DOHH2 (cell line): ENCODE data around the gene SPATA24.
"Not testable (repeated sequence)": the region's sequence is repeated elsewhere in the genome, so short reads cannot be mapped to it uniquely, and the experiment has no call there.

Experiments used
- H3F3A ChIP-seq: fragments of 200-600 bp; sonication (generic), shearing (Covaris generic); 2 replicates; pipeline ENCODE4 v1.6.0; 2016; ENCODE audit warnings: antibody characterized with exemption, mild to moderate bottlenecking; ENCODE audit not compliant: control insufficient read depth, insufficient read depth
- H3K27ac ChIP-seq: fragments of 200-600 bp; sonication (generic); 2 replicates; pipeline ENCODE4 v1.5.1; 2014; ENCODE audit warnings: low read depth, mild to moderate bottlenecking, low read length, moderate library complexity
- H3K27me3 ChIP-seq: fragments of 200-600 bp; sonication (generic); 2 replicates; pipeline ENCODE4 v1.6.1; 2014; ENCODE audit warnings: mild to moderate bottlenecking, low read length, mixed read lengths; ENCODE audit not compliant: control insufficient read depth
- H3K36me3 ChIP-seq: fragments of 200-600 bp; sonication (generic); 2 replicates; pipeline ENCODE4 v1.6.1; 2014; ENCODE audit warnings: mild to moderate bottlenecking, low read length, moderate library complexity, mixed read lengths; ENCODE audit not compliant: control insufficient read depth
- H3K4me1 ChIP-seq: fragments of 200-600 bp; sonication (generic); 2 replicates; pipeline ENCODE4 v1.6.1; 2014; ENCODE audit warnings: mild to moderate bottlenecking, low read length, mixed read lengths; ENCODE audit not compliant: control insufficient read depth
- H3K4me2 ChIP-seq: fragments of 200-600 bp; sonication (generic); 2 replicates; pipeline ENCODE4 v1.6.0; 2014; ENCODE audit warnings: mild to moderate bottlenecking, low read length, moderate library complexity
- H3K4me3 ChIP-seq: fragments of 200-600 bp; sonication (generic); 2 replicates; pipeline ENCODE4 v1.5.1; 2014; ENCODE audit warnings: mild to moderate bottlenecking, low read length, mixed read lengths
- H3K79me2 ChIP-seq: fragments of 200-600 bp; sonication (generic); 2 replicates; pipeline ENCODE4 v1.6.1; 2014; ENCODE audit warnings: mild to moderate bottlenecking, low read length, mixed read lengths; ENCODE audit not compliant: control insufficient read depth
- H3K9me2 ChIP-seq: fragments of 200-600 bp; sonication (generic); replicated peaks from 2 replicates; pipeline ENCODE4 v1.6.1; 2014; ENCODE audit warnings: mild to moderate bottlenecking, low read length, mixed read lengths; ENCODE audit not compliant: control insufficient read depth
- H3K9me3 ChIP-seq: fragments of 200-600 bp; sonication (generic); 2 replicates; pipeline ENCODE4 v1.6.1; 2014; ENCODE audit warnings: antibody characterized with exemption, low read length, mixed read lengths; ENCODE audit not compliant: control insufficient read depth, insufficient read depth
- H4K20me1 ChIP-seq: fragments of 200-600 bp; sonication (generic); 2 replicates; pipeline ENCODE4 v1.6.0; 2014; ENCODE audit warnings: low read depth, mild to moderate bottlenecking, antibody characterized with exemption, low read length, moderate library complexity; ENCODE audit not compliant: control insufficient read depth, insufficient read depth
- EZH2phosphoT487 ChIP-seq: fragments of 200-600 bp; sonication (generic); IDR thresholded peaks from 2 replicates; pipeline ENCODE4 v1.6.1; 2017; ENCODE audit warnings: borderline replicate concordance, mild to moderate bottlenecking, antibody characterized with exemption, low read length, moderate library complexity, mixed read lengths

Gene SPATA24

GRCh38 chr5:139354186-139354585 is 49.7 kb downstream of the SPATA24 start:
- H3K4me2 ChIP-seq, result no peak overlapping the region

GRCh38 chr5:139347863-139348262 is 56.0 kb downstream of the SPATA24 start:
- H3F3A ChIP-seq, H3K9me3 ChIP-seq, H3K9me2 ChIP-seq, H3K27me3 ChIP-seq, H3K27ac ChIP-seq, H3K4me2 ChIP-seq, H3K4me3 ChIP-seq: not testable (repeated sequence)
- Histone ChIP-seq H3K4me1 (peaks cover 25% of the 10 kb centered on the region), H4K20me1 (peaks cover 16% of the 10 kb centered on the region), H3K79me2 (peaks cover 100% of the 10 kb centered on the region), H3K36me3 (peaks cover 50% of the 10 kb centered on the region)

More at GRCh38 chr5:139354186-139354585, 49.7 kb downstream of the SPATA24 start:
- no peak for TF ChIP-seq EZH2phosphoT487
- Histone ChIP-seq H4K20me1 (peaks cover 14% of the 10 kb centered on the region; the same call in 1 of the 2 replicates), H3K27me3 (no peaks in the 10 kb centered on the region), H3K9me2 (no peaks in the 10 kb centered on the region), H3K9me3 (no peaks in the 10 kb centered on the region), H3K4me1 (no peaks in the 10 kb centered on the region), H3K36me3 (peaks cover 47% of the 10 kb centered on the region), H3K27ac (no peak overlapping the region), H3F3A (no peaks in the 10 kb centered on the region), H3K4me3 (no peak overlapping the region), H3K79me2 (peaks cover 100% of the 10 kb centered on the region)
